A673 (cell line): ENCODE results near the gene JAK3. TPM values are rescaled to one million over a fixed set of nuclear protein-coding genes. Genes with fewer than 3 reads are reported as not detected.

Source experiments
- Bru-seq: library from RNA; stranded (reverse); fragments of 400-500 nt; gene quantifications from one replicate; lab custom pipeline; 2021; lab: Mats Ljungman, UMichigan
- BruChase-seq, 2 experiments: library from RNA; stranded (reverse); fragments of 400-500 nt; gene quantifications; one replicate each; lab custom pipeline; 2021; lab: Mats Ljungman, UMichigan
- BruUV-seq: library from RNA; stranded (reverse); fragments of 400-500 nt; replicated peaks from 2 replicates; lab custom pipeline; 2021; lab: Mats Ljungman, UMichigan
- CTCF ChIA-PET: fragments of 300-600 bp; sonication (Branson Sonifier 250); formaldehyde crosslinking; loops from one replicate; lab custom pipeline; 2022; ENCODE audit warnings: antibody characterized with exemption; lab: Charles Lee
- POLR2A ChIA-PET: fragments of 300-600 bp; sonication (Branson Sonifier 250); formaldehyde crosslinking; loops from one replicate; lab custom pipeline; 2022; ENCODE audit warnings: antibody characterized with exemption; ENCODE audit not compliant: low non-redundant PET; lab: Charles Lee
- DNase-seq: peaks from one replicate; pipeline ENCODE4 v3.0.0-alpha.2; 2015; ENCODE audit warnings: low spot score
- H3K27ac ChIP-seq: fragments of 200-600 bp; sonication (generic); 2 replicates; pipeline ENCODE4 v1.5.1; 2016; ENCODE audit warnings: mixed run types, low read depth, mild to moderate bottlenecking, mixed read lengths, antibody characterized with exemption, low read length; ENCODE audit not compliant: poor library complexity, severe bottlenecking
- H3K27me3 ChIP-seq: fragments of 200-600 bp; sonication (generic); replicated peaks from 2 replicates; pipeline ENCODE4 v1.6.1; 2017; ENCODE audit warnings: mixed run types, low read depth, mild to moderate bottlenecking, mixed read lengths, antibody characterized with exemption, low read length; ENCODE audit not compliant: insufficient read depth, poor library complexity
- H3K36me3 ChIP-seq: fragments of 200-600 bp; sonication (generic); 2 replicates; pipeline ENCODE4 v1.6.1; 2016; ENCODE audit warnings: mixed run types, mild to moderate bottlenecking, mixed read lengths, antibody characterized with exemption, low read length; ENCODE audit not compliant: insufficient read depth, poor library complexity, severe bottlenecking
- H3K4me1 ChIP-seq: fragments of 200-600 bp; sonication (generic); 2 replicates; pipeline ENCODE4 v1.6.1; 2017; ENCODE audit warnings: mixed run types, mild to moderate bottlenecking, mixed read lengths, antibody characterized with exemption, low read length; ENCODE audit not compliant: insufficient read depth, poor library complexity, severe bottlenecking
- H3K4me3 ChIP-seq: fragments of 200-600 bp; sonication (generic); 2 replicates; pipeline ENCODE4 v1.5.1; 2016; ENCODE audit warnings: low read depth, mixed run types, mild to moderate bottlenecking, mixed read lengths, low read length; ENCODE audit not compliant: poor library complexity, severe bottlenecking
- H3K9me3 ChIP-seq: fragments of 200-600 bp; sonication (generic); 2 replicates; pipeline ENCODE4 v1.6.1; 2016; ENCODE audit warnings: mixed run types, low read depth, mild to moderate bottlenecking, mixed read lengths, antibody characterized with exemption, low read length; ENCODE audit not compliant: poor library complexity, severe bottlenecking
- EZH2 ChIP-seq: fragments of 200-600 bp; sonication (generic); IDR thresholded peaks from 2 replicates; pipeline ENCODE4 v1.6.1; 2017; ENCODE audit warnings: borderline replicate concordance, low read depth, mild to moderate bottlenecking, mixed read lengths, antibody characterized with exemption, low read length; ENCODE audit not compliant: poor library complexity, severe bottlenecking
- intact Hi-C: fragments of 100-400 bp; cut with micrococcal nuclease; formaldehyde crosslinking; loops from one replicate; pipeline ENCODE4 v1.10.0; 2022; ENCODE audit not compliant: unreplicated experiment
- long read RNA-seq: library from polyadenylated mRNA; stranded (forward); transcript quantifications from one replicate; pipeline ENCODE4 v2.0.0, GENCODE V29; 2022
- total RNA-seq: library from RNA; stranded (reverse); gene quantifications from 2 replicates; pipeline ENCODE4 v1.2.3, GENCODE V29; 2021
- TF ChIP-seq, protein P1 (sequence below): fragments of 300-800, 200-600 bp; sonication (generic); conservative IDR thresholded peaks from 2 replicates; pipeline ENCODE4 v1.5.1; 2017; ENCODE audit warnings: low read depth, mild to moderate bottlenecking, antibody characterized with exemption, low read length, moderate library complexity, mixed read lengths

Gene JAK3
- total RNA-seq = 2.4 and 2.5 TPM in 2 replicates
- Bru-seq, nascent RNA = percentile 26 among the genes with signal in this experiment
- percentile 28 among the genes with signal in this experiment for BruChase-seq, experiment 1, labeled RNA remaining after a 2-hour chase
- percentile 42 among the genes with signal in this experiment for BruChase-seq, experiment 2, labeled RNA remaining after a 6-hour chase
- long read RNA-seq, partial matches to known transcripts = 0 of 3 reads
- long read RNA-seq, other reads (novel, unspliced or antisense) = 3 of 3 reads

DNA sequence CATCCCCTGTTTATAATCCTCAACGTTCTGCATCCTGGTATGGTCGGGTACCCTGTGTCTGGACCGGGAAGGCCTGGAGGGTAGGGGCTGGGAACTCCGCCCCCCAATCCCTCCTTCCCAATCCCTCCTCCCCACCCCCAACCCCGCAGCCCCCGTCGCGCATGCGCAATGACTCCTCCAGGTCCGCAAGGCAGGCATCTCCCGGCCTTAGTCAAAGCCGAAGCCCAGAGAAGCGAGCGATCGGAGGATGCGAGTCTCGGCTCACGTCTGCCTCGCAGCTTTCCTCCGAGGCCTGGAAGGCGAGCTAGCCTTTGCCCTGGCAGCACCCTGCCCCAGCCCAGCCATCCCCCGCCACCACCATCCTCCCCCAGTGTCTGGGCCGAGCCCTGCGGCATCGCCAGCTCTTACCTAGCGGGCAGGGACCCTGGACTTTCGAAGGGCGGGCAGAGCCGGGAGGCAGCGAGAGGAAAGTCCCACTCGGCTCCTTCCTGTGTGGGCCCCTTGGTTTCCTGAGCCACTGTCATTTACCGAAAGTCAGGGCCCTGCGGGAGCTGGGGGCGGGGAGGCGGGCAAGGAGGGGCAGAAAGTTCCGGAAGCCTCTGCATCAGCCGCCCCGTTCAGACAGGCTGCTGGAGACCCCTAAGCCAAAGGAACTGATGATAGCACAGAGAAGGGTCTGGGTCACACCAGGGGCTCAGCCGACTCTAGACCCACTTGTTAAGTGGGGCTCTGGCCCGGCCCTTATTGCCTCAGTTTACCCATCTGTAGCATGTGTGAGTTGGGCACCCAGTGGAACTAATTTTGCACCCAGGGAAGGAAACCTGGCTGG lies at the start of gene JAK3:
Gene JAK3, minus strand, starts transcription at position 445 of the 829 bp plus-strand sequence. CDS start 3,565 bp downstream, outside the sequence.
- H3K4me1 ChIP-seq = peaks cover 9% of the 10 kb centered on the region
- ChIA-PET CTCF (interaction anchor here (0.7 to 1.0 kb wide), 3 partner anchors 8 to 1306 kb away, joined by 3 to 7 read pairs (median 3); partner anchors contain the start of gene RPL18A), POLR2A (interaction anchor here (0.7 kb wide), 1 partner anchor 309 kb away, joined by 11 read pairs; no protein-coding TSS in a partner anchor)
- DNase-seq = peak; percentile 88
- TF ChIP-seq, protein P1, sequence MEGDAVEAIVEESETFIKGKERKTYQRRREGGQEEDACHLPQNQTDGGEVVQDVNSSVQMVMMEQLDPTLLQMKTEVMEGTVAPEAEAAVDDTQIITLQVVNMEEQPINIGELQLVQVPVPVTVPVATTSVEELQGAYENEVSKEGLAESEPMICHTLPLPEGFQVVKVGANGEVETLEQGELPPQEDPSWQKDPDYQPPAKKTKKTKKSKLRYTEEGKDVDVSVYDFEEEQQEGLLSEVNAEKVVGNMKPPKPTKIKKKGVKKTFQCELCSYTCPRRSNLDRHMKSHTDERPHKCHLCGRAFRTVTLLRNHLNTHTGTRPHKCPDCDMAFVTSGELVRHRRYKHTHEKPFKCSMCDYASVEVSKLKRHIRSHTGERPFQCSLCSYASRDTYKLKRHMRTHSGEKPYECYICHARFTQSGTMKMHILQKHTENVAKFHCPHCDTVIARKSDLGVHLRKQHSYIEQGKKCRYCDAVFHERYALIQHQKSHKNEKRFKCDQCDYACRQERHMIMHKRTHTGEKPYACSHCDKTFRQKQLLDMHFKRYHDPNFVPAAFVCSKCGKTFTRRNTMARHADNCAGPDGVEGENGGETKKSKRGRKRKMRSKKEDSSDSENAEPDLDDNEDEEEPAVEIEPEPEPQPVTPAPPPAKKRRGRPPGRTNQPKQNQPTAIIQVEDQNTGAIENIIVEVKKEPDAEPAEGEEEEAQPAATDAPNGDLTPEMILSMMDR = no peak
- TF ChIP-seq EZH2 = no peak
- H3K4me3 ChIP-seq = peak within 1 kb of the TSS; percentile 43
- H3K27ac ChIP-seq = peak within 1 kb of the TSS; percentile 59
- H3K36me3 ChIP-seq = no peaks in the 10 kb centered on the region
- no peaks in the 10 kb centered on the region for H3K27me3 ChIP-seq
- BruUV-seq = no TSS peak
- no peaks in the 10 kb centered on the region for H3K9me3 ChIP-seq
- intact Hi-C loops = no loop called here

DNA sequence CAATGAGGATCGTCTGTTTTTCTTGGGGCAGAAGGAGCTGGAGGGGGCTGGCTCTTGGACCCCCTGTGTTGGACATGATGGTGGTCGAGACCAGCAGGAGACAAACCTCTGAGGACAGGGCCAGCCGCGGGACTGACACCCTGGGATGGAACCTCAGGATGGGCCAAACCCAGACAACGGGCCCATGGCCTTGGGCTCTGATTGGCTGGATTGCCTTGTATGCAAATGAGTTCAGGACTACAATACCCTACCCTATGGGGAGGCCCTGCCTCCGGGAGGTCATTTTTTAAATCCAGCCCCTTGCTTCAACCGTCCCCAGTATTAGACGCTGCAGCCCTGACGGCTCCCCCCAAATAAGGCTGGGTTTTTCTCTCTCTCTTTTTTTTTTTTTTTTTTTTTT lies 46.0 kb upstream of the JAK3 start:
- Histone ChIP-seq H3K4me1 (no peaks in the 10 kb centered on the region), H3K27me3 (peaks cover 4% of the 10 kb centered on the region), H3K4me3 (no peak overlapping the region), H3K36me3 (no peaks in the 10 kb centered on the region), H3K9me3 (no peaks in the 10 kb centered on the region), H3K27ac (no peak overlapping the region)
- POLR2A ChIA-PET = no interaction called here
- TF ChIP-seq, protein P1 = no peak
- TF ChIP-seq EZH2 = no peak
- CTCF ChIA-PET = no interaction called here
- intact Hi-C loops = no loop called here
- no peak for DNase-seq
- no TSS peak for BruUV-seq

GRCh38 chr19:17889609-17890214 lies 41.9 kb upstream of the JAK3 start:
- no peaks in the 10 kb centered on the region for H3K4me1 ChIP-seq
- TF ChIP-seq, protein P1 = no peak
- no peak for TF ChIP-seq EZH2
- H3K27ac ChIP-seq = no peak overlapping the region
- H3K9me3 ChIP-seq = no peaks in the 10 kb centered on the region
- H3K36me3 ChIP-seq = no peaks in the 10 kb centered on the region
- H3K27me3 ChIP-seq = no peaks in the 10 kb centered on the region
- intact Hi-C loops = no loop called here
- DNase-seq = peak; percentile 75
- no peak overlapping the region for H3K4me3 ChIP-seq
- ChIA-PET POLR2A (no interaction called here), CTCF (no interaction called here)
- no TSS peak for BruUV-seq
